Mucosa of descending colon (tissue), 3 donors: ENCODE data around the gene SLAIN2. TPM values are rescaled to one million over a fixed set of nuclear protein-coding genes. Genes with fewer than 3 reads are reported as not detected.

Experiments
- ATAC-seq: fragments of 200-7000 bp; cut with Tn5 transposase; one replicate; pipeline ENCODE4 v1.9.1; 2020; ENCODE audit warnings: mild to moderate bottlenecking, moderate library complexity
- DNase-seq, 3 donors: peaks; one replicate each; pipeline ENCODE4 v3.0.0-alpha.2; 2020
- H3K36me3 ChIP-seq: fragments of 200-600 bp; one replicate; pipeline ENCODE4 v1.8.0; 2021; ENCODE audit warnings: low read depth, mild to moderate bottlenecking
- H3K4me1 ChIP-seq: fragments of 200-600 bp; one replicate; pipeline ENCODE4 v1.8.0; 2021; ENCODE audit warnings: low read depth, mild to moderate bottlenecking
- H3K4me3 ChIP-seq: fragments of 200-600 bp; one replicate; pipeline ENCODE4 v1.8.0; 2021; ENCODE audit warnings: mild to moderate bottlenecking
- H3K9me3 ChIP-seq: fragments of 200-600 bp; one replicate; pipeline ENCODE4 v1.8.0; 2021; ENCODE audit warnings: mild to moderate bottlenecking
- CTCF ChIP-seq: fragments of 200-600 bp; IDR thresholded peaks from one replicate; pipeline ENCODE4 v1.8.0; 2022; ENCODE audit warnings: antibody characterized with exemption, mild to moderate bottlenecking
- intact Hi-C, 2 donors: fragments of 100-400 bp; cut with DNase I in 1 of 2; cut with micrococcal nuclease in 1 of 2; formaldehyde crosslinking; loops; one replicate each; pipeline versions ENCODE4 v1.11.0 to v1.11.1; 2022; cut with DNase I, micrococcal nuclease
- total RNA-seq, 3 donors: library from RNA; stranded (reverse); fragmentation: NEBNext Ultra II Directional in 2 of 3; extraction: Animal tissue kit (Norgen Biotek cat#: 25700) in 2 of 3; gene quantifications; one replicate each; pipeline versions ENCODE4 v1.2.1 to v1.2.4, GENCODE V29; 2021 to 2023
- donor health status: DM: no; HTN: no; CAD: no; lungs with moderate emphysema.
- donor health status: DM: no; HTN: no; CAD: no.
- donor health status: DM: no; HTN: yes; CAD: no.

Gene SLAIN2
- total RNA-seq, 3 donors from 2014 or later, result 73.5 to 153 (median 90.6) TPM

- intact Hi-C loops, result no loop called here
- no peak for TF ChIP-seq CTCF
Observed at GRCh38 chr4:48329976-48330375, 11.4 kb upstream of the SLAIN2 start.

GRCh38 chr4:48331577-48332330 is 9.6 kb upstream of the SLAIN2 start:
- intact Hi-C loops, result no loop called here
- ATAC-seq (no peak), DNase-seq (no peak)
- no peak overlapping the region for H3K4me3 ChIP-seq
- no peaks in the 10 kb centered on the region for H3K36me3 ChIP-seq
- H3K9me3 ChIP-seq, result no peaks in the 10 kb centered on the region
- TF ChIP-seq CTCF, result no peak
- peaks cover 20% of the 10 kb centered on the region for H3K4me1 ChIP-seq

More at GRCh38 chr4:48329976-48330375, 11.4 kb upstream of the SLAIN2 start:
- peaks cover 20% of the 10 kb centered on the region for H3K4me1 ChIP-seq
- H3K36me3 ChIP-seq, result no peaks in the 10 kb centered on the region
- no peak overlapping the region for H3K4me3 ChIP-seq
- ATAC-seq (no peak), DNase-seq (no peak)
- no peaks in the 10 kb centered on the region for H3K9me3 ChIP-seq

GRCh38 chr4:48332661-48333060 is 8.7 kb upstream of the SLAIN2 start:
- no peak for TF ChIP-seq CTCF
- peaks cover 20% of the 10 kb centered on the region for H3K4me1 ChIP-seq
- ATAC-seq, result no peak
- intact Hi-C loops, result no loop called here
- no peaks in the 10 kb centered on the region for H3K36me3 ChIP-seq
- H3K4me3 ChIP-seq, result no peak overlapping the region
- no peaks in the 10 kb centered on the region for H3K9me3 ChIP-seq
- no peak for DNase-seq

GRCh38 chr4:48333587-48333986 is 7.7 kb upstream of the SLAIN2 start:
- peaks cover 27% of the 10 kb centered on the region for H3K4me1 ChIP-seq
- no peak for TF ChIP-seq CTCF
- DNase-seq, result no peak
- ATAC-seq, result no peak
- H3K9me3 ChIP-seq, result no peaks in the 10 kb centered on the region
- intact Hi-C loops, result no loop called here
- no peak overlapping the region for H3K4me3 ChIP-seq
- no peaks in the 10 kb centered on the region for H3K36me3 ChIP-seq

GRCh38 chr4:48334236-48334635 is 7.1 kb upstream of the SLAIN2 start:
- DNase-seq (no peak), ATAC-seq (no peak)
- Histone ChIP-seq H3K4me1 (peaks cover 27% of the 10 kb centered on the region), H3K36me3 (no peaks in the 10 kb centered on the region), H3K9me3 (no peaks in the 10 kb centered on the region), H3K4me3 (no peak overlapping the region)
- no peak for TF ChIP-seq CTCF
- intact Hi-C loops, result no loop called here
